ENCODE data around the gene HDAC8. TPM values are rescaled to one million over a fixed set of nuclear protein-coding genes. Genes with fewer than 3 reads are reported as not detected.

Gene HDAC8
- 21.4 and 21.6 TPM in 2 replicates for total RNA-seq (2021)
- long read RNA-seq, full-length matches to known transcripts = 66 of 79 reads
- long read RNA-seq, partial matches to known transcripts = 2 of 79 reads
- long read RNA-seq, other reads (novel, unspliced or antisense) = 11 of 79 reads

DNA sequence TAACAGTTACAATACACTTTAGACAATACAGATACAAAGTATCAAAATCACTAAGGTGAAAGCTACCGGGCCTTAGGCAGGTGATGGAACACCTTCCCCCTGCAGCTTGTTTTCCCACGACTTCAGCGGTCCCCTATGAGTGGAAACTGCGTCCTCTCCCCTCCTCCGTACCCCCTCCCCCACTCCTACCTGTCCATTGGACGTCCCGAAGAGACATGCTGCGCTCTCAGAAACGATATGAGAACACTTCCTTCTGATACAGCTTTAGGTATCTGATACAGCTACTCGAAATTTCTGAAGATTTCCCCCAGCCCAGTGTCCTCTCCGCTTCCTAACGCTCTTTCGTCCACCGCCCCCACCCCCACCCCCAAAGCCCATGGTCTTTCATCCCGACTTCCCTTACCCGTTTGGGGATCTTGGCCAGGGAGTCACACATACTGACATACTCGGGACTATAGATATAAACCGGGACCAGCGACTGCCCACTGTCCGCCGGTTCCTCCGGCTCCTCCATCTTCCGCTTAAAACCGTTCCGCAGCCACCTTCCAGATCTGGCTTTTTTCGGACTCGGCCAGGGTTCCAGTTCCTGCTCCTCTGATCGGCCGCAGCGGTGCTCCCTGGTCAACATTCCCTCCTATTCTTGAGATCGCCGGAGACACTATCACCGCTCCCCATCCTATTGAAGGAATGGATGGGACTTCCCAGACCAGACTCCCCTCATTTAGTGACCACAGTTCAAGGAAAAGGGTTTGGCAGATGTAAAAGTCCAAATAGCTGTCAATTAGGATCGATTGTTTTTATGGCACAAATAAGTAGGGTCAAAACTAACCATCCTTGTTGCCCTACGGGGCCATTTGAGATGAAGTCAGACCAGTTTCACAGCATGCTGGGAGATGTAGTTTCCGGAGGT, at the start of gene HDAC8:
HDAC8 (minus strand) TSS at position 596 of the 910 bp plus-strand sequence; CDS start at position 514, 82 bp downstream.
- Histone ChIP-seq H3K9ac (ENCODE audit: extremely low read depth, insufficient read length, low read length) (peak within 1 kb of the TSS; percentile 90), H3K4me2 (ENCODE audit: insufficient read depth, insufficient read length, low read length) (peak within 1 kb of the TSS; percentile 85), H3K9me3 (ENCODE audit: control insufficient read depth, low read depth, low read length) (peaks cover 26% of the 10 kb centered on the region), H2BK20ac (ENCODE audit: low read depth, low read length, poor library complexity, severe bottlenecking) (no peak within 1 kb of the TSS), H2AFZ (ENCODE audit: low read length) (peak within 1 kb of the TSS; percentile 74), H3K4me1 (ENCODE audit: insufficient read depth, low read length) (no peaks in the 10 kb centered on the region), H2BK5ac (ENCODE audit: insufficient read length, low read length) (no peak within 1 kb of the TSS), H3K14ac (ENCODE audit: insufficient read depth, low read length) (peak within 1 kb of the TSS; percentile 14; the same call in 1 of the 2 replicates), H3K23me2 (ENCODE audit: insufficient read length, low read depth, low read length, poor library complexity, severe bottlenecking) (peaks cover 4% of the 10 kb centered on the region), H3K79me2 (ENCODE audit: insufficient read depth, low read length) (no peaks in the 10 kb centered on the region), H3K56ac (ENCODE audit: insufficient read length, low read depth, low read length) (no peak within 1 kb of the TSS), H3T11ph (ENCODE audit: low read length) (no peak within 1 kb of the TSS), H4K8ac (replicated peaks; ENCODE audit: insufficient read length, low read depth, low read length) (no peak within 1 kb of the TSS), H4K91ac (ENCODE audit: insufficient read length, low read depth, low read length) (no peak within 1 kb of the TSS), H4K5ac (ENCODE audit: insufficient read length, low read depth, low read length) (no peak within 1 kb of the TSS), H3K23ac (ENCODE audit: insufficient read length, low read depth, low read length) (no peak within 1 kb of the TSS), H4K20me1 (ENCODE audit: control insufficient read depth, insufficient read depth, insufficient read length) (no peaks in the 10 kb centered on the region), H3K18ac (ENCODE audit: insufficient read length, low read depth, low read length) (no peak within 1 kb of the TSS), H3K27ac (ENCODE audit: insufficient read length, low read depth, low read length) (peak within 1 kb of the TSS; percentile 11), H2AK5ac (ENCODE audit: insufficient read length, low read length) (no peak within 1 kb of the TSS), H2BK15ac (ENCODE audit: low read depth, low read length) (no peak within 1 kb of the TSS), H3K4ac (ENCODE audit: low read depth, low read length) (no peak within 1 kb of the TSS), H2BK120ac (ENCODE audit: low read depth, low read length, poor library complexity, severe bottlenecking) (no peak within 1 kb of the TSS), H3K79me1 (ENCODE audit: insufficient read depth, low read depth, low read length, poor library complexity, severe bottlenecking) (no peaks in the 10 kb centered on the region), H2BK12ac (ENCODE audit: insufficient read length, low read depth, low read length) (no peak within 1 kb of the TSS), H3K27me3 (ENCODE audit: insufficient read depth, low read length) (no peaks in the 10 kb centered on the region)
- Mint-ChIP-seq H3K9me3 (peaks cover 72 to 77% of the 10 kb centered on the region in 2 experiments), H3K4me3 (peak within 1 kb of the TSS; percentile 91 to 93), H3K36me3 (ENCODE audit: insufficient read depth in 1 of 3, low read depth in 3 of 3) (peaks cover 7 to 31% (median 28%) of the 10 kb centered on the region in 3 experiments), H3K4me1 (no peaks in the 10 kb centered on the region; a peak in 1 of 4 replicates), H3K27ac (peak within 1 kb of the TSS; percentile 86 to 97 (median 97)), H3K27me3 (ENCODE audit: low read depth) (peaks cover 4% of the 10 kb centered on the region)
- no CpG with 5 or more reads among the region's 36 CpGs for WGBS (ENCODE audit: extremely low coverage, insufficient read length, low lambda C conversion rate)
- TF ChIP-seq, protein P1, sequence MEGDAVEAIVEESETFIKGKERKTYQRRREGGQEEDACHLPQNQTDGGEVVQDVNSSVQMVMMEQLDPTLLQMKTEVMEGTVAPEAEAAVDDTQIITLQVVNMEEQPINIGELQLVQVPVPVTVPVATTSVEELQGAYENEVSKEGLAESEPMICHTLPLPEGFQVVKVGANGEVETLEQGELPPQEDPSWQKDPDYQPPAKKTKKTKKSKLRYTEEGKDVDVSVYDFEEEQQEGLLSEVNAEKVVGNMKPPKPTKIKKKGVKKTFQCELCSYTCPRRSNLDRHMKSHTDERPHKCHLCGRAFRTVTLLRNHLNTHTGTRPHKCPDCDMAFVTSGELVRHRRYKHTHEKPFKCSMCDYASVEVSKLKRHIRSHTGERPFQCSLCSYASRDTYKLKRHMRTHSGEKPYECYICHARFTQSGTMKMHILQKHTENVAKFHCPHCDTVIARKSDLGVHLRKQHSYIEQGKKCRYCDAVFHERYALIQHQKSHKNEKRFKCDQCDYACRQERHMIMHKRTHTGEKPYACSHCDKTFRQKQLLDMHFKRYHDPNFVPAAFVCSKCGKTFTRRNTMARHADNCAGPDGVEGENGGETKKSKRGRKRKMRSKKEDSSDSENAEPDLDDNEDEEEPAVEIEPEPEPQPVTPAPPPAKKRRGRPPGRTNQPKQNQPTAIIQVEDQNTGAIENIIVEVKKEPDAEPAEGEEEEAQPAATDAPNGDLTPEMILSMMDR (conservative IDR thresholded peaks at IDR 0.05) = no peak
- DNase-seq = peak; percentile 65
